NCI-H1436 (cell line): Measurements from ENCODE around the gene RFTN2.
A peak's percentile ranks its signal among the peaks of the same experiment; 100 is the strongest.
"Not testable (repeated sequence)": the region's sequence is repeated elsewhere in the genome, so short reads cannot be mapped to it uniquely, and the experiment has no call there.

Experiments used
- DNase-seq: peaks from one replicate; lab custom pipeline; 2025; lab: John Stamatoyannopoulos, UW

RFTN2 gene

DNA sequence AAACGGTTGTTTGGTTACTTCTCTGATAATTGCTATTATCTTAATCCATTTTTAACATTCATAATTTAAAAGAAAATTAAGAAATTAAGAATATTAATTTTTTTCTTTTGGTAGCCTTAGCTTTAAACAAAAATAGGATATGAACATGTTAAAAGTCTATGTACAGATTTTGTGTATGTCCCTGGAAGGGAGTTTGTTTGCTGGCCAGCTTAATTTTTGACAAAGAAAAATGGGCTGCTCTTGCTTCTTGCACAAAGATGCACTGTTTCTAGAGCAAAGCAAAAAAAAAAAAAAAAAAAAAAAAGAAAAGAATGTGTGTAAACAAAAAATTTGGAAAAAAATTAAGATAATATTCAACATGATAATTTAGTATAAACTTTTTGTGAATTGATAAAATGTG lies 1.3 kb downstream of the RFTN2 start:
- DNase-seq: no peak

- no peak for DNase-seq
These were observed 1.8 kb downstream of the RFTN2 start for GRCh38 chr2:197673606-197674005.

- DNase-seq: no peak
These were observed 2.3 kb downstream of the RFTN2 start for GRCh38 chr2:197673106-197673505.

- DNase-seq: no peak
These were observed 3.0 kb downstream of the RFTN2 start for GRCh38 chr2:197672371-197672893.

- no peak for DNase-seq
These were observed 6.3 kb downstream of the RFTN2 start for GRCh38 chr2:197669077-197669476.

DNA sequence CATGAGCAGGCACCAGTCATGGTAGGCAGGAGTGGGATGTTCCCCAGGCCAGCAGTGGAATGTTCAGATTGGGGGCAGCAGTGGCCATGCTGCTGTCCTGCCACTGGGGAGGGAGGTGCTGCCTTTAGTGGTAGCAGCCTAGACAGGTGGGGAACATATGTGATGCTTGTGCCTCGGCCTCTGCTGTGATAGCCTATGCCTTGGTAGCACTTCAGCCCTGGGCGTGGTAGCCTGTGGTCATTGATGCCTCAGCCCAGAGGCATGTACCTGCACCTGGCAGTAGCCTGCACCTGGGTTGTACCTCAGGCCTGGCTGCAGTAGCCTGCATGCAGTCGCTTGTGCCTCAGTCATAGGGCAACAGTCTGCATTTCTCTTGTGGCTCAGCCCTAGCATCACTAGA lies 7.1 kb downstream of the RFTN2 start:
- DNase-seq: no peak

GRCh38 chr2:197666277-197666676 lies 9.1 kb downstream of the RFTN2 start:
- DNase-seq: no peak

DNA sequence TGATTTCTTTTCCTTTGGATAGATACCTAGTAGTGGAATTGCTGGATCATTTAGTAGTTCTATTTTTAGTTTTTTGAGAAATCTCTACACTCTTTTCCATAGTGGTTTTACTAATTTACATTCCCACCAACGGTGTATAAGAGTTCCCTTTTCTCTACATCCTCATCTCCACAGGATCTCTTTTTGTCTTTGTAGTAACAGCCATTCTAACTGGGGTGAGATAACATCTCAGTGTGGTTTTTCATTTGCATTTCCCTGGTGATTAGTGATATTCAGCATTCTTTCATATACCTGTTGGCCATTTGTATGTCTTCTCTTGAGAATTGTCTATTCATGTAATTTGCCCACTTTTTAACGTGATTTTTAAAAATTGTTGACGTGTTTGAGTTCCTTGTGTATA lies 13.8 kb downstream of the RFTN2 start:
- DNase-seq: no peak

GRCh38 chr2:197657562-197657961 lies 17.8 kb downstream of the RFTN2 start:
- no peak for DNase-seq

DNA sequence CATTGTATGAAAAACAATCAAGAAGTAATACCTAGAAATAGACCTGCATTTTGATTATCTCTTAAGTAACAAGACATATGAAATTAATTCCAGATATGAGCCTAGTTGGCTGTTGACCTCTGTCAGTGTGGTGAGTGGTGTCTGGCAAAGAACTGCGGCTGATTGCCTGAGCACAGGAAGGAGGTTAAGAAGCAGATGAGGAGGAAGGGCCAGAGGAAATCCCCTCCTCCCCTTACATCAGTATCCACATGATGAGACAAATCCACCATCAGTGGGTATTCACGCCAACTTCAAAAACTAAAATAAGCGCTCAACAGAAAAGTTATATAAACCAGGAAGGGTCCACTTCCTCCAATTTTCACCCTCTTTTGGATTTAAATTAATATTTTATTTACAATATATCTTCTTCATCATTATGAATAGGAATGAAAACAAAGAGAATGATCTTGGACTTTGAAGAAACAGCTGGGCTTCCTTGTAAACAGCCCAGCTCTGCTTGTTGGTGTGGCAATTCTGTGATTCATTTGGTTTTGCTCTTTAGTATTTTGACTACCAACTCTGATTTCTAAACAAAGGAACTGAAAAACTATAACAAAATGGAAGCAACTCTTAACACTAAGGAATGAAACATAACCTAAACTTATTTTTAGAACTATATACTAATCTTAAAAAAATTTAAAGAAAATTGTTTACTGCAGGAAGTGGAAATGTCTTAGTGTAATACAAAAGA lies 27.3 kb downstream of the RFTN2 start:
- DNase-seq: no peak

DNA sequence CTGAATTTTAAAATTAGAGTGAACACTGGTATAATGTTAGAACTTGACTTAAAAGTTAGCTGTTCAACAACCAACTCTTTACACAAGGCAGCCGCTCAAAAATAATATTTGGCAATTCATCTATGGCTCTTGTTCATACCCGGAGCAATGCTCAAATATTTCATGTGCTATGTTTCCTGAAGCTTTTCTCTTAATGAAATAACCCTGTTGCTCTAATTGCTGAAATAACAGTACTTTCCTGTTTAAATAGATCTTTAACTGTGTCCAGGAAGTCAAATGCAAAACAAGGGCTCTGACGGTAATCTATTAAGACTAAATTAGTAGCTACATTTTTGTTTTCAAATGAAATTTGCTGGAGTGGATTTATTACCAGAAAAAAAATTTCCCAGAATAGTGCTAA lies 33.7 kb downstream of the RFTN2 start:
- DNase-seq: no peak

GRCh38 chr2:197640571-197641122 lies 34.7 kb downstream of the RFTN2 start:
- DNase-seq: not testable (repeated sequence)

GRCh38 chr2:197633109-197633657 lies 42.2 kb downstream of the RFTN2 start:
- no peak for DNase-seq

GRCh38 chr2:197628043-197628500 lies 47.3 kb downstream of the RFTN2 start:
- no peak for DNase-seq

GRCh38 chr2:197626965-197627625 lies 48.3 kb downstream of the RFTN2 start:
- no peak for DNase-seq

- DNase-seq: no peak
These were observed 55.3 kb downstream of the RFTN2 start for GRCh38 chr2:197620133-197620532.

- DNase-seq: no peak
These were observed 60.3 kb downstream of the RFTN2 start for GRCh38 chr2:197615016-197615652.

- no peak for DNase-seq
These were observed 60.9 kb downstream of the RFTN2 start for GRCh38 chr2:197614532-197614931.

- DNase-seq: peak; percentile 11
These were observed 61.8 kb downstream of the RFTN2 start for GRCh38 chr2:197613509-197613987.

- DNase-seq: no peak
These were observed 69.2 kb downstream of the RFTN2 start for GRCh38 chr2:197606180-197606579.

DNA sequence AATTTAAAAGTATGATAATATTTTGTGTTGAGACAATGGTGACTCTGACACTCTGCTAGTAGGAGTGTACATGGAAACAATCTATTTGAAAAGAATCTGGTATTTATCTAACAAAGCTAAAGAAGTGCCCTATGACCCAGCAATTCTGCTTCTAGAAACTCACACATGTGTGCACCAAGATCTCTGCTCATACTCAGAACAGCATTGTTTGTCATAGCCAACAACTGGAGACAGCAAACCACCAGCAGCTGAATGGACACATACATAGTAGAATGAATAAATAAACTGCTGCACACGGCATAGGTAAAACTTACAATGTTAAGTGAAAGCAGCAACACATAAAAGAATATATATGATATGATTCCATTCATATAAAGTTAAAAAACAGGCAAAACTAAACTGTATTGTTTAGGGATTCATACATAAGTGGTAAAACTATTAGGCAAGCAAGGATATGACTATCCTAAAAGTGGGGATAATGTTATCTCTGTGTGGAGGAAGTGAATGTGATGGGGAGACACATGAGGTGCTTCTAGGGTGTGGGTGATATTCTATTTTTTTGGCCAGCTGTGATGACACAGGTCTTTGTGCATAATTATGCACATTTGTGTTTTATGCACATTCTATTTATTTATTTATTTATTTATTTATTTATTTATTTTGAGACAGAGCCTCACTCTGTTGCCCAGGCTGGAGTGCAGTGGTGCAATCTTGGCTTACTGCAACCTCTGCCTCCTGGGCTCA lies 71.1 kb downstream of the RFTN2 start:
- no peak for DNase-seq
